ENCODE data around the gene SPAM1.
"Not testable (repeated sequence)": the region's sequence is repeated elsewhere in the genome, so short reads cannot be mapped to it uniquely, and the experiment has no call there.

Gene SPAM1

GRCh38 chr7:123888192-123888591 is 36.8 kb upstream of the SPAM1 start:
- Histone ChIP-seq H3K36me3 (ENCODE audit: low read depth) (no peaks in the 10 kb centered on the region), H3K4me1 (ENCODE audit: insufficient read depth, poor library complexity, severe bottlenecking) (no peaks in the 10 kb centered on the region), H3K9me3 (ENCODE audit: severe bottlenecking) (no peaks in the 10 kb centered on the region), H3K27ac (ENCODE audit: poor library complexity, severe bottlenecking) (no peak overlapping the region), H3K27me3 (ENCODE audit: insufficient read depth, poor library complexity, severe bottlenecking) (no peaks in the 10 kb centered on the region), H3K4me3 (ENCODE audit: severe bottlenecking) (no peak overlapping the region)
- ATAC-seq (ENCODE audit: low read depth), result no peak
- no peak for DNase-seq (ENCODE audit: low spot score)
- TF ChIP-seq, protein P1, sequence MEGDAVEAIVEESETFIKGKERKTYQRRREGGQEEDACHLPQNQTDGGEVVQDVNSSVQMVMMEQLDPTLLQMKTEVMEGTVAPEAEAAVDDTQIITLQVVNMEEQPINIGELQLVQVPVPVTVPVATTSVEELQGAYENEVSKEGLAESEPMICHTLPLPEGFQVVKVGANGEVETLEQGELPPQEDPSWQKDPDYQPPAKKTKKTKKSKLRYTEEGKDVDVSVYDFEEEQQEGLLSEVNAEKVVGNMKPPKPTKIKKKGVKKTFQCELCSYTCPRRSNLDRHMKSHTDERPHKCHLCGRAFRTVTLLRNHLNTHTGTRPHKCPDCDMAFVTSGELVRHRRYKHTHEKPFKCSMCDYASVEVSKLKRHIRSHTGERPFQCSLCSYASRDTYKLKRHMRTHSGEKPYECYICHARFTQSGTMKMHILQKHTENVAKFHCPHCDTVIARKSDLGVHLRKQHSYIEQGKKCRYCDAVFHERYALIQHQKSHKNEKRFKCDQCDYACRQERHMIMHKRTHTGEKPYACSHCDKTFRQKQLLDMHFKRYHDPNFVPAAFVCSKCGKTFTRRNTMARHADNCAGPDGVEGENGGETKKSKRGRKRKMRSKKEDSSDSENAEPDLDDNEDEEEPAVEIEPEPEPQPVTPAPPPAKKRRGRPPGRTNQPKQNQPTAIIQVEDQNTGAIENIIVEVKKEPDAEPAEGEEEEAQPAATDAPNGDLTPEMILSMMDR (IDR thresholded peaks at IDR 0.05; ENCODE audit: poor library complexity, severe bottlenecking), result no peak

- H3K27ac ChIP-seq (ENCODE audit: poor library complexity, severe bottlenecking); H3K27me3 ChIP-seq (ENCODE audit: insufficient read depth, poor library complexity, severe bottlenecking); ATAC-seq (ENCODE audit: low read depth); H3K36me3 ChIP-seq (ENCODE audit: low read depth); H3K9me3 ChIP-seq (ENCODE audit: severe bottlenecking); H3K4me1 ChIP-seq (ENCODE audit: insufficient read depth, poor library complexity, severe bottlenecking); DNase-seq (ENCODE audit: low spot score); H3K4me3 ChIP-seq (ENCODE audit: severe bottlenecking): not testable (repeated sequence)
Measured at GRCh38 chr7:123894753-123895152, 30.3 kb upstream of the SPAM1 start.

- no peaks in the 10 kb centered on the region for H3K27me3 ChIP-seq (ENCODE audit: insufficient read depth, poor library complexity, severe bottlenecking)
Measured at GRCh38 chr7:123901101-123901500, 23.9 kb upstream of the SPAM1 start.

DNA sequence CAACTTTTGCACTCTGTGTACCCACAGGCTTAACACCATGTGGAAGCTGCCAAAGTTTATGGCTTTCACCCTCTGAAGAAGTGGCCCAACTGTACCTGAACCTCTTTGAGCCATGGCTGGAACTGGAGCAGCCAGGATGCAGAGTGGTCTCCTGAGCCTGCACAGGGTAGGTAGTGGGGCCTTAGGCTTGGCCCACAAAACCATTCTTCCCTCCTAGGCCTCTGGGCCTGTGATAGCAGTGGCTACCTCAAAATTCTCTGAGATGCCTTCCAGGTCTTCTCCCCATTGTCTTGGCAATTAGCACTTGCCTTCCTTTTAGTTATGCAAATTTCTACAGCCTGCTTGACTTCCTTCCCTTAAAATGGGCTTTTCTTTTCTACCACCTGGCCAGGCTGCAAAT is 19.3 kb upstream of the SPAM1 start:
- no peak overlapping the region for H3K4me3 ChIP-seq (ENCODE audit: severe bottlenecking)
- DNase-seq (ENCODE audit: low spot score) (no peak), ATAC-seq (ENCODE audit: low read depth) (no peak)
- H3K27me3 ChIP-seq (ENCODE audit: insufficient read depth, poor library complexity, severe bottlenecking), result no peaks in the 10 kb centered on the region
- no peak overlapping the region for H3K27ac ChIP-seq (ENCODE audit: poor library complexity, severe bottlenecking)
- H3K9me3 ChIP-seq (ENCODE audit: severe bottlenecking), result peaks cover 2% of the 10 kb centered on the region
- H3K4me1 ChIP-seq (ENCODE audit: insufficient read depth, poor library complexity, severe bottlenecking), result no peaks in the 10 kb centered on the region
- no peaks in the 10 kb centered on the region for H3K36me3 ChIP-seq (ENCODE audit: low read depth)
- TF ChIP-seq, protein P1 (IDR thresholded peaks at IDR 0.05; ENCODE audit: poor library complexity, severe bottlenecking), result no peak

More at GRCh38 chr7:123901101-123901500, 23.9 kb upstream of the SPAM1 start:
- DNase-seq (ENCODE audit: low spot score) (no peak), ATAC-seq (ENCODE audit: low read depth) (no peak)
- Histone ChIP-seq H3K9me3 (ENCODE audit: severe bottlenecking) (peaks cover 2% of the 10 kb centered on the region), H3K36me3 (ENCODE audit: low read depth) (no peaks in the 10 kb centered on the region), H3K4me3 (ENCODE audit: severe bottlenecking) (no peak overlapping the region), H3K27ac (ENCODE audit: poor library complexity, severe bottlenecking) (no peak overlapping the region), H3K4me1 (ENCODE audit: insufficient read depth, poor library complexity, severe bottlenecking) (no peaks in the 10 kb centered on the region)
- TF ChIP-seq, protein P1 (IDR thresholded peaks at IDR 0.05; ENCODE audit: poor library complexity, severe bottlenecking), result no peak

DNA sequence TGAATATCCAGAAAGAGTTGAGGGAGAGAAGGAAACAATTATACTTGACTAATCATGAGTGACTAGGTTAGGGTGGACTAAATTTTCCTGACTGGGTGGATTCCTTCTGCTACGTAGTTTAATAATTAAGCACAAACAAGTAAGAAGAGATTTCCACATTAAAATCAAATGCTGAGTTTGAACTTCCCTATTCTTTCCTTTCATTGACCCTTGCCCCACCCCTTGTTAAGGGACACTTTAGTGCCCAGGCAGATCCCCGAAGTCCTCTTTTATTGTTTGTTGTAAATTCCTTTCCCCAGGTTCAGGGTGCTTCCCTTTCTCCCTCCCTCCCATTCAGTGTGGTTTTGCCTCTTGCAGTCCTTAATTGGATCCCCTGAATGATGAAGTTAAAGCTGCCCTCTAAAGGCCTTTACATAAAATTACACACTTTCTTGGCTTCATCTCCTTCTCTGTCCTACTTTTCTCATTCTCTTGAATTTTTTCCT is 8.8 kb upstream of the SPAM1 start:
- no peak for DNase-seq (ENCODE audit: low spot score)
- peak; percentile 63; the same call in 2 of the 3 replicates for ATAC-seq (ENCODE audit: low read depth)
- Histone ChIP-seq H3K27me3 (ENCODE audit: insufficient read depth, poor library complexity, severe bottlenecking) (no peaks in the 10 kb centered on the region), H3K27ac (ENCODE audit: poor library complexity, severe bottlenecking) (no peak overlapping the region), H3K4me1 (ENCODE audit: insufficient read depth, poor library complexity, severe bottlenecking) (no peaks in the 10 kb centered on the region), H3K9me3 (ENCODE audit: severe bottlenecking) (no peaks in the 10 kb centered on the region), H3K4me3 (ENCODE audit: severe bottlenecking) (no peak overlapping the region), H3K36me3 (ENCODE audit: low read depth) (no peaks in the 10 kb centered on the region)
- TF ChIP-seq, protein P1 (IDR thresholded peaks at IDR 0.05; ENCODE audit: poor library complexity, severe bottlenecking), result peak; percentile 61

All from RWPE2 (cell line).